HG03175 (cell line): ENCODE data around the gene KRTAP19-7.

Source experiments
- ATAC-seq: cut with Tn5 transposase; IDR thresholded peaks from one replicate; pipeline ENCODE4 v1.9.1; 2021; ENCODE audit warnings: mild to moderate bottlenecking, moderate library complexity; ENCODE audit not compliant: unreplicated experiment

The KRTAP19-7 gene, protein sequence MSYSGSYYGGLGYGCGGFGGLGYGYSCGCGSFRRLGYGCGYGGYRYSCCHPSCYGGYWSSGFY

GRCh38 chr21:30561264-30561895 is at the start of gene KRTAP19-7:
Gene KRTAP19-7 (minus strand): TSS chr21:30561314. CDS start chr21:30561289, 25 bp downstream.
- no peak for ATAC-seq

- no peak for ATAC-seq
These were observed 44.9 kb upstream of the KRTAP19-7 start for GRCh38 chr21:30605968-30606367.

DNA sequence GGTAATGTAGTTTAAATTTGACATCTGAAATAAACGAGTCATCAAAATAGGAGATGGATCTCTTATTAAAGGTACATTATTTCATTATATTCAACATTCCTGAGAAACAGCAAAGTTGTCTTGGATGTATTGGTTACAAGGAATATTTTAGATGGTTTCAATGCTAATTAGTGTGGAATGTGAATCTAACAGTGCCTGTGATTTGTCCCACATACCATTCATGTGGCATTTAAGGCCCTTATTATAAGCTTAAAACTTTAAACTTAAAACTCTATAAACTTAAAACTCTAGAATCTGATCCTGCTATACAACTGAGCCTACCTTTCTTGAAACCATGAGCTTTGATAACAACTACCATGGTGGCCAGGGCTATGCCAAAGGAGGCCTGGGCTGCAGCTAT is 39.7 kb upstream of the KRTAP19-7 start, which contains the start of gene KRTAP22-1:
TSS of gene KRTAP22-1 (plus strand) at position 301 of the 400 bp plus-strand sequence.
- no peak for ATAC-seq

GRCh38 chr21:30598802-30599201 is 37.7 kb upstream of the KRTAP19-7 start, which contains the start of gene KRTAP6-2:
Gene KRTAP6-2 (minus strand): TSS chr21:30598902. CDS start chr21:30598874, 28 bp downstream.
- no peak for ATAC-seq

GRCh38 chr21:30592140-30592539 is 31.0 kb upstream of the KRTAP19-7 start, which contains the start of gene KRTAP6-3:
Gene KRTAP6-3 (plus strand): TSS chr21:30592440. CDS start chr21:30592446, 6 bp downstream.
- ATAC-seq, result no peak

DNA sequence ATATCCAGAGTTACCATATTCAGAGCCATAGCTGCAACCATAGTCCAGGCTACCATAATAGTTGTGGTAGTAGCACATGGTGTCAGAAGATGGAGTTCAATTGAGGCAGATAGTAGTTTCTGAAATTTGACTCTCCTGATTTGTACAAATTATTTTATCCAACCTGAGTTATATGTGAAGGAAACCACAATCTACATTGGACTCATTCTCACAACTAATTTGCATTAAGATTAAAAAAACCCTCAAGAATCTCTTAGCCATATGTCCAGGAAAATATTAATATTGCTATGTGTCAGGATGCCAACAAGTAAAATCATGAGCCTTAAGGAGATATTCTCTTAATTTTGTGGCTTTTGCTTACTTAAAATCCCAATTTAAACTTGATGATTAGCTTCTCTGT is 29.2 kb upstream of the KRTAP19-7 start, which contains the start of gene KRTAP22-2:
TSS of gene KRTAP22-2 (minus strand) at position 101 of the 400 bp plus-strand sequence.
- no peak for ATAC-seq

DNA sequence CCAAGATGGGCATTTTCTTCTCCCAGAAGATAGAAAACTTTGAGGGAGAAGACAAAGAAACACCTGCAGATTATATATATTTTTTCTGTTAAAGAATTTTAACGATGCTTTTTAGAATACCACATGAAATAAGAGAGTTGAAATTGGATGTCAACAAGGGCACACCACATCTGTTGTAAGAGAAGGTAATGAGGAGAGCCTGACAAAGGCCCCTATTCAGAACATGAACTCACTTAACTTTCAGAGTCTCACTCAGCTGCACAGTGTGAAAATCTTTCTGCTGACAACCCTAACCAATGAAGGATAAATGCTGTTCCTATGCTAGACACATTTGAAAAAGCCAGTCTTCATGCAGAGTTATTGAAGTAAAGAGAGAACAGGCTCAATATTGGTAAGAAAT is 21.8 kb upstream of the KRTAP19-7 start:
- ATAC-seq, result no peak

DNA sequence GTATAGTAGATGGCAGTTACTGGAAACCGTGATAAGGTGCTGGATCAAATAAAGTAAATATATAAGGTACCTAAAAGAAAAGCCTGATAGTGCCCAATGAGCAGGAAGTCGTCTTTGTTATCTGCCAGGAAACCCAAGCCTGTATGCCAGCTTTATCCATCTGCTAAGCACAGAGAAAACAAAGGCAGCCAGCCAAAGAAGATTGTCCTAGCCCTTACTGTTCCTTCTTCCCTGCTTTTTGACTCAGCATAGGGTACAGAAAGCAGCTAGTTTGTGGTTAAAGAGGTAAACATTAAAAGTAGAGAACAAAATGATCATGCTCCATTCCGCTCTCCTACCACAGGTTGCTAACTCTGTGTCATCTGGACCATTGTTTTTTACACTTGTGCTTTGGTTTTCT is 19.0 kb upstream of the KRTAP19-7 start:
- ATAC-seq, result no peak

DNA sequence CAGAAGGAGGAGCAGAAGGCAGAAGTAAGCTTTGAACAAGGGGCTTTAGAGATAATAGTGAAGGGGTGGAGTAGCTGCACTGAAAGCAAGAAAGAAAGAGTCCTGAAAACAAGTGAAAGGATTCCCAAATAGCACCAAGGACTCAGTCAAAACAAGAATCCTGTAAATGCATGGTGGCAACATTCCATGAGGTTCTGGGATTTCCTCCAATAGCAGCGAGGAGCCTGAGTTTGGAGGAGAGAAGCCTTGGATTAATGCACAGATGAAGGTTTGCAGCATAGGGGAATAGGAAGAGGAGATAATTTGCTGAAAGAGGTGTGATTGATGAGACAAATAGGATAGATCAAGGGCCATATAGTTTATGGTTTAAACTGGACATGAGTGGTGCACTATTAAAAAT is 18.2 kb upstream of the KRTAP19-7 start:
- ATAC-seq, result no peak

DNA sequence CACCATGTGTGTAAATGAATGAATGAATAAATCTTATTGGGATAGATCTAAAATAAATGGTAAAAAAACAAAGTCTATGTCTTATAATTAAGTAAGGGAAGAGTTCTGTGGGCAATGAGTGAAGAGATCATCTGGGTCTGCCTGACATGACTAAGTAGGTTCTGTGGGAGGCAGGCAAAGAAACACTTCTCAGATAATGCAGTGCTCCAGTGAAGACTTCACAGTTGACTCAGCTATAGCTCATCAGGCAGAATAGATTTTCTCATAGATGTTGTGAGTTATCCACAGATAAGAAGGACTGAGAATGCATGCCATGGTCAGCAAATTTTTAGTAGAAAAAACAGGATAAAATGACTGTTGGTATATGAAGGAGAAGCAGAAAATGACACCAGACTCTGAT is 16.7 kb upstream of the KRTAP19-7 start:
- no peak for ATAC-seq

- ATAC-seq, result no peak
These were observed 6.5 kb upstream of the KRTAP19-7 start for GRCh38 chr21:30567617-30568016.

DNA sequence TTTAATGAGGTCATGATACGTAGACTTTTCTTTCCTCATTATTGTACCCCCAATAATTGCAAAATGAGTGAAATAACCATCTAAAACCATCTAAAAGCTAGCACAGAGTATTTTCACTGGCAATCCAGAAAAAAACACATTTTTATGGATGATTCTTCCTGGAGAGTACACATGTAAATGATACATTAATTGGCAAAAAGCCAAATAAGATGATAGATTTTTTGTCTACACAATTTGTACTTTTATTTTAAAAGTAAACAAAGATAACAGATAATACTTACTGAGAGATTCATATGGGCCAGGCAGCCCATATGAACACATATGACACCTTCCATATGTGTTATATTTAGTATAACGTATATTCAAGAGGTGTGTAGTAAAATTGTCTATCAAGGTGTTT is 2.5 kb upstream of the KRTAP19-7 start:
- no peak for ATAC-seq

DNA sequence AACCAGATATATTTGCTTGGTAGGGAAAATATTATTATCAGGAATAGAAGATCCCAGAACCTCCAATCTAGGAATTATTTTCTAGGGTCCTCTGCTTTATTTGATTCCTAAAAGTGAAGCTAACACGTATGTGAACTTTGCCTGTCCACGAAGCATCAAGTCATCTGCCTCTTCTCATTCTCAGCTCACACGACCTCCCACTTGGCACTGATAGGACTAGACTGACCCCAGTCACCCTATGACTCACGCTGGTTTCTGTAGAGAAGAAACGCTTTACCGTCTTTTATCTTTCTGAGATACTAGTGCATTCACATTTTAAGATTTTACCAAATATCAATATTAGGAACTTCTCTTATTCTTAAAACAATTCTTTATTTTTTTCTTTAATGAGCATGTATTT is 2.0 kb upstream of the KRTAP19-7 start:
- no peak for ATAC-seq

DNA sequence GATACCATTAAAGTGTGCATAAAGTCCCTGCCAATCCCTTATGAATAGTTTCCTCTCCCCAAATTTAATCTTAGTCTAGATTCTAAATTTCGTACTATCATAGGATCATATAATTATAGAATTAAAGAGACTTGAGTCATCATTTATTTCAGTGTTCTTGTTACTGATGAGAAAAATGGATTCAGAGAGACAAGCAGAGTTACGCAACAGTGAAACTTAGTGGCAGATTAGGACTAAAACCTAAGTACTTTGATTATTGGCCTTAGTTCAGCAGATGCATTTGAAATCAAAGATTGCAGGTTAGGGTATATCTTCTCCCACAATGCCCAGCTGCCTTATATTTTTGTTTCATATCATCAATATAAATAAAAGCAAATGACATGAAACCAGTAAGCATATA is 843 bp upstream of the KRTAP19-7 start:
- ATAC-seq, result no peak

DNA sequence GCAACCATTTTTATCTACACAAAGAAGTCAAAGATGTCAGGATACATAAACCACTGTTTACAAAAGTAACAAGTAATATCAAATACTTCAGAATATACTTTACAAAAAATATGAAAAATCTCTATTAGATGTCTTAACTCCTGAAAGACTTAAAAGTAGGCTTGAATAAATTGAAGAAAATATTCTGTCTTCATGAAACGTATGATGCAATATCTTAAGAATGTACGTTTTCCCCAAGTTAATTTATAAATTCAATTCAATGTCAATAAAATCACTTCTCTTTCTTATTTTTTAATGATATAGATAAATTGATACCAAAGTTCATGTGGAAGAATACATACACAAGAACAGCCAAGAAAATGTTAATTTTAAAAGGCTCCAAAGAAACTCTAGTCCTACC is 6.0 kb downstream of the KRTAP19-7 start:
- no peak for ATAC-seq

DNA sequence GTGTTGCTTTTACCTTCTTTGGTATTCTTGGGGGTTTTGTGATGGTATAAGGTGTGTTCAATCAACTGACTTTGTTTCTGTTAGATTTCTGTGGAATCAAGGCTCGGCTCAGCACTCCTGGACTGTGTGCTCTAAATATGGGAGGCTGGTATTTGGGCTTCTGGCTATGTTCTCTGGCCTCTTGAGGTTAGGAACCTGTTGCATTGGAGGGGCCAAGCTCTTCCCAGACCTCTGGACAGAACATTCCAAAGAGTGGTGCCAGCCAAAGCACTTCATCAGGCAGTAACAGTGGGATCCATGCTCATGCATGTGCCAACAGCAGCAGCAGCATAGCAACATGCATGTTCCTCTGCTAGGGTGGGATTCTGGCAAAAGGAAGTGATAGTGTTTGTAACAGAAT is 8.3 kb downstream of the KRTAP19-7 start:
- ATAC-seq, result no peak

DNA sequence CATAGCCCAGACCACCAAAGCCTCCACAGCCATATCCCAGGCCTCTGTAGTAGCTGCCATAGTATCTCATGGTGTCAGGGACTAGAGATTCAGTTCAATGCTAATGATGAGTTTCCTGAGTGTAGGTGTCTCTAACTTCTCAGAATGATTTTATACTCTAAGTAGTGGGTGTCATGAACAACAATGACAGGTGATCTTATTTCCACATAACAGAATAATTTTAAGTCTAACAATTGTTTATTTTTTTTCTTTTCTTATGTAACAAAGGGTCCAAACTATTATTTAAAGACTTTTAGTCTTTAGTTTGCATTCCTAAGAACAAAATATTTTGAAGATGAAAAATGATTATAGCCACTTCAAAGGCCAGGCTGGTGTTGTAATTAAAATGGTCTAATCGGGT is 19.4 kb downstream of the KRTAP19-7 start, which contains the start of gene KRTAP19-6:
TSS of gene KRTAP19-6 (minus strand) at position 101 of the 400 bp plus-strand sequence. CDS start at position 70, 31 bp downstream.
- no peak for ATAC-seq

- no peak for ATAC-seq
These were observed 42.2 kb downstream of the KRTAP19-7 start for GRCh38 chr21:30518876-30519275.

- no peak for ATAC-seq
These were observed 45.4 kb downstream of the KRTAP19-7 start for GRCh38 chr21:30515681-30516080.
